Activated T-cell treated with anti-CD3 and anti-CD28 coated beads for 48 hours (primary cell): ENCODE data around the gene INTS11.

Experiments used
- DNase-seq: peaks from one replicate; pipeline ENCODE4 v3.0.0-alpha.2; 2020; ENCODE audit warnings: low read depth

Gene INTS11

DNA sequence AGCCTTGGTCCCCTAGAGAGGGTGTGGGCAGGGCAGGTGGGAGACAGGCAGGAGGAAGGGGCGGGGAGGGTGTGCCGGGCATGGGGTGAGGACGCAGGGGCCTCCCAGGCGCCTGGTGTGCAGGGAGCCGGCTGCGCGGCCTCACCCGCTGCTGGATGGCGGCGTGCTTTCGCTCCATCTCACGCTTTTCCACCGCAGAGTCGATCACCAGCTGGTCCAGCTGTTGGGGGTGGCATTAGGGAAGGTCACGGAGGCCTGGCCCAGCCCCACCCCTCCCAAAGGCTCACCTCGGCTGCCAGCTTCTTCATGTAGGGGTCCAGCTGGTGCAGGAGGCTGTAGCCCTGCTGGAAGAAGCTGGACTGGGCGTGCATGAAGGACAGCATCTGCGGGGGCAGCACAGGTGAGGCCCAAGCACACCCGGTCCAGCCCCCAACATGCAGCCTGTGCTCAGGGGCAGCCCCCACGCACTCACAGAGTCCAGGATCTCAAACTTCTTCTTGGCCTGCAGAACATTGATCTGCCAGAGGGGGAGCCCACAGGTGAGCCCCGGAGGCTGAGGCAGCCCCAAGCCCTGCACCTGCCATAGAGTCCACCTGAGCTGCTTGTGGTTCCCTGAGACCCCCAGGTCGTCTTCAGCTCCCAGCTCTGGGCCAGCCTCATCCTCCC lies 24.6 kb downstream of the INTS11 start:
- no peak for DNase-seq

- no peak for DNase-seq
These were observed 25.4 kb downstream of the INTS11 start for GRCh38 chr1:1298861-1299685.

- no peak for DNase-seq
These were observed 26.5 kb downstream of the INTS11 start for GRCh38 chr1:1297802-1298424.

DNA sequence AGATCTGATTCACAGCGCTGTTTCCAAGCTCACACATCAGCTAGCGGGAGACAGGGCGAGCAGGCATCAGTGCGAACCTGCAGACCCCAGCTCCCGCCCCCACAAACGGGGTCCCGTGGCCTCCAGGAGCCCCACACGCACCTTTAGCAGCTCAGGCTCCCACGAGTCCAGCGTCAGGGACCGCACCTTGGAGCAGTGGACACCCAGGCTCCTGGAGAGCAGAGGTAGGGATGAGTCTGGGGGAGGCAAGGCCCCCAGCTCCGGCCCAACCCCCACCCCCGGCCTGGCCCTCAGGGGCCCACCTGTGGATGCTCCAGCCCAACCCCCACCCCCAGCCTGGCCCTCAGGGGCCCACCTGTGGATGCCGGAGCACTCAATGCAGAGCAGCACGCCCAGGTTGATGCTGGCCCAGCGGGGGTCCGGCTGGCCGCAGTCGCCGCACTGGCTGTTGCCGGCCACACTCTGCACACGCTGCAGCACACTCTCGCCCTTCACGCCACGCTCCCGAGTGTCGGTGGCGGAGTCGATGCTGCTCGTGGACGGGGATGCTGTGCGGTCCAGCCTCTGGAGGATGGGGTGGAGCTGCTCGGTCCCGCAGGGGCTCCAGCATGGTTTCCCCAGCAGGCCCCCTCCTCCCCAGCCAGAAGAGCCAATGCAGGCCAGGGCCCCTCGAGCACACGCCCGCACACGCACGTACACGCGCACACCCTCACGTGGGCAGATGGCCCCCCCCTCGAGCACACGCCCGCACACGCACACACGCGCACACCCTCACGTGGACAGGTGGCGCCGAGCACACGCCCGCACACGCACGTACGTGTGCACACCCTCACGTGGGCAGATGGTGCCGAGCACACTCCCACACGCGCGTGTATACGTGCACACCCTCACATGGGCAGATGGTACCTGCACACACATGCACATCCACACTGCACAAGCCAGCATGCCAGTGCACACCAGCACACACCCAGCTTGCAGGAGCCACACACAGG lies 28.1 kb downstream of the INTS11 start:
- DNase-seq = no peak

DNA sequence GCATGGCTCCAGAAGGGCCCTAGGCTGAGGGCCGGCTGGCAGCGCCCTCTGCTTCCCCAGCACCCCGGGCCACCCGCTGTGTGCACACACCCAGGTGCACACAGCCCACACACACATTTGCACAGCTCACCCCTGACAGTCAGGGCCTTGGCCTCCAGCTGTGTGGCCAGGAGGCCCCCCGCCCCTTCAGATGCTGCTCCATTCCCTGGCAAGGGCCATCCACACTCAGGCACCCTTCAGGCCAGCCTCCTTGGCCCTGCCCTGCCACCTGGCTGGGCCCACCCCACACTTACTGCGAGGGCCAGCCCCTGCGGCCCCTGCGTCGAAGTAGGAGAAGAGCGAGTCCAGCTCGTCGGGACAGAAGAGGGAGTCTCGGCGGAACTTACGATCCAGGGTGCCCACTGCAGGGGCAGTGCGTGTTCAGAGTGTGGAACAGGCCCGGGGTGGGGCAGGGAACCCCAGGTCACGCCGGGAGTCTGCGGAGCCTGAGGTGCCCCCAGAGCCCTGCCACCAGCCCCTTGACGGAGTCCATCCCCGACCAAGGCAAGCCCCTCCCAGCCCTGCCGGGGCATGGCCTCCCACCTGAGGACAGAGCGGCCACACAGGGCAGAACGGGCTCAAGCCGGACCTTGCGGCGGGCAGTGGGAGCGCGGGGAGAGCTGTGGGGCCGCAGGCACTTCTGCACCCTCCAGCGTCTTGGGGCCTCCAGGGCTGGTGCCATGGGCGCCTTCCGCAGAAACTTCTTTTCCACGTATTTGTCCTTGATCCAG lies 29.1 kb downstream of the INTS11 start:
- DNase-seq = no peak

DNA sequence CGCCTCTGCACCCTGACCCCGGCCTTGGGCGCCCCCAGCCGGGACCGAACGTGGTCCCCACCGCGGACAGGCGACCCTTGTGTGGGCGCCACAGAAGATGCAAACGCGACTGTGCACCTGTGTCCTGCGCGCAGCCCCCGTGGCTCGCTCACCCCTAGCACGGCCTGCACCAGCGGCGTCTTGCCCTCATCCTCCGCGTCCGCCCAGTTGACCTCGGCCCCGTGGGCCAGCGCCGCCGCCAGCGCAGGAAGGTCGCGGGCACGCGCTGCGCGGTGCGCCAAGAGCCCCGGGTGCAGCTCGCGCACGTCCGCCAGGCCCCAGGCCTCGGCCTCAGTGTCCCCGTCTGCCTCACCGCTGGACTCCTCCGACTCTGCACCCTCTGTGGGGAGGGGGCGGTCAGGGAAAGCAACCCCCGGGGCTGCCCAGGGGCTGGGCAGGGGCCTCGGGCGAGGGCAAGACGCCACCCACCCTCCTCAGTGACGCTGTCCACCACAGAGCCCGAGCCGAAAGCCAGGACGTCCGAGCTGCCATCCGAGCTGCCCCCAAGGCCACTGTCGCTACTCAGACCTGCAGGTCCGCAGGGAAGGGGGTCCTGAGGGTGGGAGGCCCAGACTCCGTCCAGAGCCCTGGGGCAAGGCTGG lies 30.1 kb downstream of the INTS11 start:
- no peak for DNase-seq

GRCh38 chr1:1293263-1294249 lies 30.9 kb downstream of the INTS11 start:
- DNase-seq = no peak

DNA sequence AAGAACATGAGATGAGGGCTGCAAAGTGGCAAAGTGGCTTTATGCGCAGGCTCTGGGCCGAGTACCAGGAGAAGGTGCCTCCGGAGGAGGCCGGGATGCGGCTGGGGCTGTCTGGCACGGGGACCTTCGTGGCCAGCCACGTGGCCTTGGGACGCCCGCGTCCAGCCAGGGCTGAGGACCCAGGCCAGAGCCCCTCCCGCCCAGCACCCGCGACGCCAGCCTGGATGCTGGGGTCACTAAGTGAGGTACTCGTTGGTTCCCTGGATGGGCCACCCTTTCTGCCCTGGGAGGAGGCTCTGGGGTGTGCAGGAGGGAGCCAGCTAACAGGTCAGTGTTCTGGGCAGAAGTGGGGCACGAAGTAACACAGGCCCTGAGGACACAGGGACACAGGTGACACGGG lies 31.6 kb downstream of the INTS11 start:
- no peak for DNase-seq

- DNase-seq = no peak
These were observed 32.0 kb downstream of the INTS11 start for GRCh38 chr1:1292442-1292779.

- peak; percentile 55 for DNase-seq
These were observed 32.7 kb downstream of the INTS11 start for GRCh38 chr1:1291548-1292441.

DNA sequence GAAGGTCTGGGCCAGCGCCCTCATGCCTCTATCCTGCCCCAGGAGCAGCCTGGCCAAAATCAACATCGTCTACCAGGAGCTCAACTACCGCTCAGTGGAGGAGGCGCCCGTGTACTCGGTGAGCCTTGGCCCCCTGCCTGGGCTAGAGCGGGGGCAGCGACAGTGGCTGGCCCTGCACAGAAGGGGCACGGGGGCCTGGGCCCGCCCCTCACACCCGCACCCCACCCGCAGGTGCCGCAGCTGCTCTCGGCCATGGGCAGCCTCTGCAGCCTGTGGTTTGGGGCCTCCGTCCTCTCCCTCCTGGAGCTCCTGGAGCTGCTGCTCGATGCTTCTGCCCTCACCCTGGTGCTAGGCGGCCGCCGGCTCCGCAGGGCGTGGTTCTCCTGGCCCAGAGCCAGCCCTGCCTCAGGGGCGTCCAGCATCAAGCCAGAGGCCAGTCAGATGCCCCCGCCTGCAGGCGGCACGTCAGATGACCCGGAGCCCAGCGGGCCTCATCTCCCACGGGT lies 33.4 kb downstream of the INTS11 start:
- no peak for DNase-seq

- no peak for DNase-seq
These were observed 34.2 kb downstream of the INTS11 start for GRCh38 chr1:1290238-1290731.

DNA sequence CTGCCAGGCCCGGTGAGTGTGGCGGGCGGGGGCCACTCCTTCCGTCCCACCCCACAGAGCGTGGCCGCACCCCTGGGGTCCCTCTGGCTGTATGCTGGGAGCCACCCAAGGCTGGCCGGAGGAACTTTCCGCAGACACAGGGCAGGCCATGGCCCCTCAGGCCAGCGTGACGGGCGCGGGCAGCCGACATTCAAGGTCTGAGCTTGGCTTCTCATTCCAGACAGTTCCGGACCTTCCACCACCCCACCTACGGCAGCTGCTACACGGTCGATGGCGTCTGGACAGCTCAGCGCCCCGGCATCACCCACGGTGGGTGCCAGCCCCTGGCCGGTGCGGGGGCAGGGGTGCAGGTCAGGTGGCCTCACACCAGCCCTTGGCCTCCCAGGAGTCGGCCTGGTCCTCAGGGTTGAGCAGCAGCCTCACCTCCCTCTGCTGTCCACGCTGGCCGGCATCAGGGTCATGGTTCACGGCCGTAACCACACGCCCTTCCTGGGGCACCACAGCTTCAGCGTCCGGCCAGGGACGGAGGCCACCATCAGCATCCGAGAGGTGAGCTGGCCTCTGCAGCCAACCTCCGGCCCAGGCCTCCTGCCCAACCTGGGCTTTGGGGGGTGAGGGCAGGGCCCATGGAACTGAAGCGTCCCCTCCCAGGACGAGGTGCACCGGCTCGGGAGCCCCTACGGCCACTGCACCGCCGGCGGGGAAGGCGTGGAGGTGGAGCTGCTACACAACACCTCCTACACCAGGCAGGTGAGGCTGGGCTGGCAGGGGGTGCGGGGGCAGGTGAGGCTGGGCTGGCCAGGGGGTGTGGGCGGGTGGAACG lies 37.0 kb downstream of the INTS11 start:
- DNase-seq = no peak

DNA sequence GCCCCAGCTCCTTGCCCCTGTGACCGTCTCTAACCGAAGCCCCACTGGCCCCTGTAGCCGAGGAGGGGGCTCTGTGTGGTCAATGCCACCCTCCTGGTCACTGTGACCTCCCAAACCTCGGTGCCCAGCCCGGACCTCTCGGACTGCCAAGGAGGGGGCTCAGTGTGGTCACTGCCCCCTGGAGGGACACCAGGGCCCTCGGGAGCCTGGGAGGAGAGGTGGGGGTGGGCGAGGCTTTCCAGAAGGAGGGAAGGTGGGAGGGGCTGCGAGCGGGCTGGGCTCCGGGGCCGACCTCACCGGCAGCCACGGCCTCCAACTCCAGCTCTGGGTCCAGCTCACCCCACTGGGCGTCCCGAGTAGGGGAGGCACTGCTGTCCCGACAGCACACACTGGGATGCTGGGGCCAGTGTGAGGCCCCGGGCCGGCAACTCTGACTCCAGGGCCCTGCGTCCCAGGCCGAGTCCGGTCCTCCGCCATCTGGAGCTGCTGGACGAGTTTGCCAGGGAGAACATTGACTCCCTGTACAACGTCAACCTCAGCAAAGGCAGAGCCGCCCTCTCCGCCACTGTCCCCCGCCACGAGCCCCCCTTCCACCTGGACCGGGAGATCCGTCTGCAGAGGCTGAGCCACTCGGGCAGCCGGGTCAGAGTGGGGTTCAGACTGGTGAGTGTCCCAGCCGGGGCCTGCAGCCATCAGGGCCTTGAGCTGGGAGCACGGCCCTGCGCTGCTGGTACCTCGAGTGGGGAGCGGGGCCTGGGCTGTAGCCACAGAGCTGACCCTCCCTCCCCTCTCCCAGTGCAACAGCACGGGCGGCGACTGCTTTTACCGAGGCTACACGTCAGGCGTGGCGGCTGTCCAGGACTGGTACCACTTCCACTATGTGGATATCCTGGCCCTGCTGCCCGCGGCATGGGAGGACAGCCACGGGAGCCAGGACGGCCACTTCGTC lies 37.9 kb downstream of the INTS11 start:
- no peak for DNase-seq

DNA sequence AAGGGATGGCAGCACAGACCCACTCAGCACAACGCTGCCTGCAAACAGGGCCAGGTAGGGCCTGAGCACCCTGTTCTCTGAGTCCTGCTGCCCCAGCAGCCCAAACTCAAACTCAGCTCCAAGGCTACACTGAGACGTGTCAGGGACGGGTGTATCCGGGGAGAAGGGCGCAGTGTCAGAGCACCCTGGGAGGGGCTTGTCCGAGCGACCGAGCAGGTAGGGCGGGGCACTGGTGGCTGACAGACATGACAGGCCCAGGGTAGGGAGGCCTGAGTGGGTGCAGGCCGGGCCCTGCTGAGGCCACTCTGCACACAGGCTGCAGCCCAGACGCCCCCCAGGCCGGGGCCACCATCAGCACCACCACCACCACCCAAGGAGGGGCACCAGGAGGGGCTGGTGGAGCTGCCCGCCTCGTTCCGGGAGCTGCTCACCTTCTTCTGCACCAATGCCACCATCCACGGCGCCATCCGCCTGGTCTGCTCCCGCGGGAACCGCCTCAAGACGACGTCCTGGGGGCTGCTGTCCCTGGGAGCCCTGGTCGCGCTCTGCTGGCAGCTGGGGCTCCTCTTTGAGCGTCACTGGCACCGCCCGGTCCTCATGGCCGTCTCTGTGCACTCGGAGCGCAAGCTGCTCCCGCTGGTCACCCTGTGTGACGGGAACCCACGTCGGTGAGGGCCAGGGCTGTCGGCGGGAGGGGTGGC lies 38.7 kb downstream of the INTS11 start:
- DNase-seq = no peak
